ENCODE measurements around the gene PRRC2A.

Gene PRRC2A

DNA sequence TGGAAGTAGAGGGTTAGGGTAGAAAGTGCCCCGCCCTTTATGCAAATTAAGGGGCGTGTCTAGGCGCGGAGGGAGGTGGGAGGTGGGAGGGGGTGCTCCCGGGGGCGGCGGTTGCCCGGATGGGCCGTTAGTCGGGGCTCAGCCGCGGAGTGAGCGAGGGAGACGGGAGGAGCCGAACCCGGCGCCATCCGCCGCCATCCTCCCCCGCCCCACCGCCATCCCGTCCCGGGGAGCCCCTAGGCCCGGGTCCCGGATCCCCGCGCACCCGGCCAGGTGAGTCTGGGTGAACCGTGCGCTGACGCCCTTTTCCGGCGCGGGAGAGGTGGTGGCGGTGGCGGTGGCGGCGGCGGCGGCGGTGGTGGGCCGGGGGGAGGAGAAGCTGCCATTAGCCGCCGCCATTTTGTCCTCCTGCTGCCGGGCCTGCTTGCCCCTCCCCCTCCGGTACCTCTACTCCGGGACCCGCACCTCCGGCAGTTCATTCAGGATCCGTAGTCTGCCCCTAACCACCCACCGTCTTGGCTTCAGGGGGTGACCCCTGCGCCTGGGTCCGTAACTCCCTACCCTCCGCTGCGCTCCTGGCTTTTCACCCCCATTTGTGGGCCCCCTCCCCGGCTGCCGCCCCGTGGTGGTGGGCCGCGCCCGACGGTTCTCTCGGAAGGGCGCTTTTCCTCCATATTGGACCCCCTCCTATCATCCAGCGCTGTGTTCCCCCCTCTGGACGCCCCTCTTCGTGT, at the start of gene PRRC2A:
PRRC2A (plus strand) TSS at position 130 of the 734 bp plus-strand sequence. CDS start 2,075 bp downstream, outside the sequence.
- DNase-seq, result peak; percentile 95

- DNase-seq, result peak; percentile 79
Observed at GRCh38 chr6:31572041-31572911, 48.2 kb upstream of the PRRC2A start, which contains the start of gene LTA. LTA (plus strand) TSS chr6:31572289; CDS start chr6:31572743, 454 bp downstream.

GRCh38 chr6:31573239-31574105, 47.0 kb upstream of the PRRC2A start:
- DNase-seq, result no peak

GRCh38 chr6:31574106-31575061, 46.1 kb upstream of the PRRC2A start:
- DNase-seq, result no peak

DNA sequence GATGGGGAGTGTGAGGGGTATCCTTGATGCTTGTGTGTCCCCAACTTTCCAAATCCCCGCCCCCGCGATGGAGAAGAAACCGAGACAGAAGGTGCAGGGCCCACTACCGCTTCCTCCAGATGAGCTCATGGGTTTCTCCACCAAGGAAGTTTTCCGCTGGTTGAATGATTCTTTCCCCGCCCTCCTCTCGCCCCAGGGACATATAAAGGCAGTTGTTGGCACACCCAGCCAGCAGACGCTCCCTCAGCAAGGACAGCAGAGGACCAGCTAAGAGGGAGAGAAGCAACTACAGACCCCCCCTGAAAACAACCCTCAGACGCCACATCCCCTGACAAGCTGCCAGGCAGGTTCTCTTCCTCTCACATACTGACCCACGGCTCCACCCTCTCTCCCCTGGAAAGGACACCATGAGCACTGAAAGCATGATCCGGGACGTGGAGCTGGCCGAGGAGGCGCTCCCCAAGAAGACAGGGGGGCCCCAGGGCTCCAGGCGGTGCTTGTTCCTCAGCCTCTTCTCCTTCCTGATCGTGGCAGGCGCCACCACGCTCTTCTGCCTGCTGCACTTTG, 45.1 kb upstream of the PRRC2A start, which contains the start of gene TNF:
TNF (plus strand) TSS at position 231 of the 567 bp plus-strand sequence; CDS start at position 408, 177 bp downstream.
- DNase-seq, result peak; percentile 75

GRCh38 chr6:31575952-31576685, 44.4 kb upstream of the PRRC2A start:
- no peak for DNase-seq

- no peak for DNase-seq
Observed at GRCh38 chr6:31576897-31577578, 43.5 kb upstream of the PRRC2A start.

GRCh38 chr6:31577579-31577966, 42.9 kb upstream of the PRRC2A start:
- DNase-seq, result no peak

GRCh38 chr6:31578184-31579118, 42.1 kb upstream of the PRRC2A start:
- no peak for DNase-seq

GRCh38 chr6:31579119-31579505, 41.4 kb upstream of the PRRC2A start:
- no peak for DNase-seq

GRCh38 chr6:31579546-31580437, 40.7 kb upstream of the PRRC2A start:
- DNase-seq, result no peak

- DNase-seq, result no peak
Observed at GRCh38 chr6:31580438-31580740, 40.1 kb upstream of the PRRC2A start.

- DNase-seq, result peak; percentile 90
Observed at GRCh38 chr6:31580807-31581433, 39.6 kb upstream of the PRRC2A start.

DNA sequence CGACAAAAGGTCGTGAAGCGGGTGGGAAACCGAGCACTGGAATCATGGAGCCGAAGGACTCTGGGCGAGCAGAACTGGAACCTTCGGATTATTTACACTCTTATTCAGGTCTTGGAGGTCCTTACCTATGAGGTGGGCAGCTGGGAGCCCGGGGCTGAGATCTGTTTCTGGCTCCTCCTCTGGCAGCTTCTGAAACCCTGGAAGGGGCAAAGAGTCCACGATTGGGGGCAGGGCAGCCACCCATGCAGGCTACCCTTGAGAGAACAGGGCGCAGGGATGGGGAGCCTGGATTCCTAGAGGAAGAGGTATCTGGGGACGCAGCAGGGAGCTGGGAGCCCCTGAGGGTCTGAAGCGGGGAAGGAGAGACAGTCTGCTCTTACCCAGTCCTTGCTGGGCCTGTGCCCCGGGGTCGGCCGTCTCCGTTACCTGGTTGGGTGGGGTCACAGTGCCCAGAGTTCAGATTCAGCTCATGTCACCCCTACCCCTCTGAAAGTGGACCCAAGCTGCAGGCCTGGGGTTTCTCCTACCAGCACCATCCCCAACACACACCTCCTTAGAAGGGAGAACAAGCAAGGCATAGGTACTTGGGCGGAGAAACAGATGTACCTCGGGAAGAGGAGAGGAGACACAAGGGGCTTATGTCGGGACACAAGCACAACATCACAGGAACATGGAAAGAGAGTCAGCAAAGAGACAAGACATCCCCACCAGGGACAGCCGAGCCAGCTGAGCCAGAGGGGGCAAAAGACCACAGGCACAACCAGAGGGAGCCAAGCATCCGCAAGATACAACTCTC, 38.9 kb upstream of the PRRC2A start:
- no peak for DNase-seq

DNA sequence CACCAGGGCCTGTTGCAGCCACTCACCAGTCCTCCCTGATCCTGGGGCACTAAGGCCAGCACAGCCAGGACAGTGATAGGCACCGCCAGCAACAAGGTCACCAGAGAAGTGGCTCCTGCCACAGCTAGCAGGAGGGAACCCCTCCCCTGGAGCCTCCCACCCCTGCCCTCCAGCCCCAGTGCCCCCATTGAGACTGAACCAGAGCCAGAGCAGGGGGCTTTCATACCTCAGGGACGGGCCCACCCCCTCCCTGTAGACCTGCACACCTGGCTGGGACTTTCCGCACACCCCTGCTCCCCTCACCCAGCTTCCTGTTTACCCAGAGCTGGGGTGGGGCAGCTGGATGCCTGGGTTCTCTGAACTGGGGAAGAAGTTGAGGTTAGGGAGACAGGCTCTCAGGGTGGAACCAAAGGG, 38.3 kb upstream of the PRRC2A start, which contains the start of gene LTB:
LTB (minus strand) TSS at position 195 of the 414 bp plus-strand sequence; CDS start at position 188, 7 bp downstream.
- DNase-seq, result peak; percentile 45

DNA sequence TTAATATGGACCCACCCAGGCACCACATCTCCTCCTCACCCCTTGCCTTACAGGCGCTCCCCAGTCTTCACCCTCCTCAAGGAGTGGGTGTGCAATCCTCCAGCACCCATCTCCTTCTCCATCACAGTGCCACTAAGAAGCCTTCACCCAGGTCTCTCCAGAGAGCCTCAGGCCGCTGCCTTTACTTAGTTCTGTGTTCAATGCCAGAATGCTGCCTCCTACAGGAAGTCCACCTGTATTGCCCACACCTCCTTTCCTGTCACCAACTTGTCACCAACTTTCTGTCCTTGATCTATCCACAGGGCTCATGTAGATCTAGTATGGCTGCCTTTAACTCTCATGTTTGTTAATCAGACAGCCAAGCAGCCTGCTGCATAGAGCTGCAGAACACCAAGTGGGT, 35.0 kb upstream of the PRRC2A start:
- DNase-seq, result no peak

Data from activated naive CD4-positive, alpha-beta T cell treated with anti-CD3 and anti-CD28 coated beads, Interleukin-2, amount 50 U/mL, for 16 hours (primary cell).